Ecto neural progenitor cell (in vitro differentiated cells): ENCODE data around the gene STX8.

Source experiments
- DNase-seq: peaks from one replicate; pipeline ENCODE4 v3.0.0-alpha.2; 2018; ENCODE audit warnings: low spot score

The STX8 gene

GRCh38 chr17:9206410-9206703 lies 369.3 kb downstream of the STX8 start:
- DNase-seq: no peak

GRCh38 chr17:9205520-9206409 lies 369.9 kb downstream of the STX8 start:
- no peak for DNase-seq

- no peak for DNase-seq
Observed at GRCh38 chr17:9204637-9205329, 370.8 kb downstream of the STX8 start.

GRCh38 chr17:9203771-9204425 lies 371.7 kb downstream of the STX8 start:
- no peak for DNase-seq

GRCh38 chr17:9202532-9202931 lies 373.1 kb downstream of the STX8 start:
- no peak for DNase-seq

GRCh38 chr17:9200699-9201359 lies 374.8 kb downstream of the STX8 start:
- DNase-seq: no peak
